GM19324 (cell line): ENCODE results near the gene RENBP.

Experiments used
- ATAC-seq: cut with Tn5 transposase; IDR thresholded peaks from one replicate; pipeline ENCODE4 v1.9.1; 2021; ENCODE audit warnings: mild to moderate bottlenecking, moderate library complexity; ENCODE audit not compliant: unreplicated experiment, low FRiP score

The RENBP gene

GRCh38 chrX:153922932-153923857 is 21.2 kb downstream of the RENBP start:
- ATAC-seq: no peak

- no peak for ATAC-seq
Measured at GRCh38 chrX:153921511-153922446, 22.7 kb downstream of the RENBP start.

DNA sequence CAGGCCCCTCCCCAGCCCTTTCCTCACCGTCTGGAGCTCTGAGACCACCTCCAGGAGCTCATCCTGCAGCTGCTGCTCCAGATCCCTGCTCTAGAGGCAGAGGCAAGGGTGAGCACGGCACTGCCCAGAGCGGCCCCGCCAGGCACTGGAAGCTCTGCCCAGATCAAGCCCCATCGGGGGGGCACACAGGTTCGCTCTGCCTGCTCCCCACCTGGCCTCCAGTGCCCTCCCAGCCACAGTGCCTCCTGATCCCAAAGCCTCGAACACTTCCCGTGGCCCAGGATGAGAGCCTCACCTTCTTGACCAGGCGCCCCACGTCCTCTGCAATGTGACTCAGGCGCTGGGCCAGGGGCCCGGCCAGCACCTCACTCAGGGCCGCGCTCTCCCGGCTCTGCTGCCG is 23.4 kb downstream of the RENBP start:
- ATAC-seq: no peak

- no peak for ATAC-seq
Measured at GRCh38 chrX:153920546-153920945, 23.9 kb downstream of the RENBP start.

GRCh38 chrX:153919281-153919680 is 25.2 kb downstream of the RENBP start:
- no peak for ATAC-seq

GRCh38 chrX:153917869-153918268 is 26.6 kb downstream of the RENBP start:
- no peak for ATAC-seq

DNA sequence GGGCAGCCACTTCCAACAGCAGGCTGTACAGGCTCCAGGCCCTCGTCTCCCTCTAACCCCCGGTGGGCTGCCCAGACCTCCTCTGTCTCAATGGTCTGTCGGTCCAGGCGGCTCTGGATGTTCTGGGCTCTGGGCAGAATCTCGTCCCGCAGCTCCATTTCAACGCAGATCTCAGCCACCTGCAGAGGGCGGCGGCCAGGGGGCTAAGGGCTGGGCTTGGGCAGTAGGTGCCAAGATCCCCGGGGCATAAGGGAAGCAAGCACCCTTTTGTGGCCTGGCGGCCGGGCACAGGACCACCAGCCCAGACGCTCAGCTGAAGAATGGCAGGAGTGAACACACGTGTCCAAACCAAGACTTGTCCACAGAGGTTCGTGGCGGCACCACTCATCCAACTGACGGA is 30.7 kb downstream of the RENBP start:
- no peak for ATAC-seq

DNA sequence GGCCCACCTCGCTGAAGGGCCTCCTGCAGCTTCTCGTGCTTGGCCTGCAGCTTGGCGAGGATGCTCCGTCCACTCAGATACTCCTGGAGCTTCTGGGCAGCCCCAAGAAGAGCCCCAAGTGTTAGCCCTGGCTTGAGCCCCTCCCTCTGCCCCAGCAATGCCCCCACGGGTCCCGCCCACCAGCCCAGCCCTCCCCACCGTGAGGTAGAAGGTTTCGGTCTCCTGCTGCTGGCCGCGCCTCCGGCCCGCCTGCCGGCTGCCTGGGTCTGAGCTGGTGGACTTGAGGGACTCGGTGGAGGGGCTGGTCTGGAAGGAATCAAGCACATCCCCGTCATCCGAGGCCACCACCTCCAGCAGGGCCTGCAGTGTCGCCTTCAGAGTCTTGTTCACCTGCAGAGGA is 31.2 kb downstream of the RENBP start:
- ATAC-seq: no peak

DNA sequence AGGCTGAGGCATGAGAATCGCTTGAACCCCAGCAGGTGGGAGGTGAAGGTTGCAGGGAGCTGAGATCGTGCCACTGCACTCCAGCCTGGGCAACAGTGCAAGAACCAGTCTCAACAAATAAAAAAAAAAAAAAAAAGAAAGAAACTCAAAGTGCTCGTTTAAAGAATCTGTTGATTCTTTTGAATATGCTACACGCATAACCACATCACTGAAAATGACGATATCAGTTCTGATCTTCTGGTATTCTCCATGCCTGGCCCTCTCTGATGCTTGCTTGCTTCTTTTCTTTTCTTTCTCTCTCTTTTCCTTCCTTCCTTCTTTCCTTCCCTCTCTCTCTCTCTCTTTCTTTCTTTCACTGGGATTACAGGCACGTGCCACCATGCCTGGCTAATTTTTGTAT is 32.6 kb downstream of the RENBP start:
- ATAC-seq: no peak

GRCh38 chrX:153910446-153910845 is 34.0 kb downstream of the RENBP start:
- no peak for ATAC-seq

- no peak for ATAC-seq
Measured at GRCh38 chrX:153909980-153910360, 34.5 kb downstream of the RENBP start.

GRCh38 chrX:153909024-153909979 is 35.1 kb downstream of the RENBP start:
- ATAC-seq: no peak

- no peak for ATAC-seq
Measured at GRCh38 chrX:153908219-153908860, 36.1 kb downstream of the RENBP start.

DNA sequence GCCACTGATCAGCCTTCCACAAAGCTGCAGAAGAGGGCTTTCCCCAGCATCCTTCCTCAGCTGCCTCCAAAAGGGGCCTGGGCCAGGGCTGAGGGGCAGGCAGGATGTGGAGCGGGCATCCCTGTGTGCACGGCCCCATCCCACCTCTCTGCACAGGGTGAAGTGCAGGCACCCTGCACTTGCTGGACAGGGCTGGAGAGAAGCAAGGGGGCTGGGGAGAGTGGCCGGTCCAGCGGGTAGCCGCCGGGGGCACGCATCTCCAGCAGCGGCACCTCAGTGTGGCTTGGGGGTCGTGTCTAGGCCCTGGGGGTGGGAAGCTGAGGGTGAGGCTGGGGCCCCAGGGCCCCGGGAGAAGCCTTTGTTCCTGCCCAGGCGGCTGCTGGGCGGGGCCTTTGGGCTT is 37.0 kb downstream of the RENBP start:
- ATAC-seq: no peak

GRCh38 chrX:153906126-153906917 is 38.1 kb downstream of the RENBP start:
- no peak for ATAC-seq

DNA sequence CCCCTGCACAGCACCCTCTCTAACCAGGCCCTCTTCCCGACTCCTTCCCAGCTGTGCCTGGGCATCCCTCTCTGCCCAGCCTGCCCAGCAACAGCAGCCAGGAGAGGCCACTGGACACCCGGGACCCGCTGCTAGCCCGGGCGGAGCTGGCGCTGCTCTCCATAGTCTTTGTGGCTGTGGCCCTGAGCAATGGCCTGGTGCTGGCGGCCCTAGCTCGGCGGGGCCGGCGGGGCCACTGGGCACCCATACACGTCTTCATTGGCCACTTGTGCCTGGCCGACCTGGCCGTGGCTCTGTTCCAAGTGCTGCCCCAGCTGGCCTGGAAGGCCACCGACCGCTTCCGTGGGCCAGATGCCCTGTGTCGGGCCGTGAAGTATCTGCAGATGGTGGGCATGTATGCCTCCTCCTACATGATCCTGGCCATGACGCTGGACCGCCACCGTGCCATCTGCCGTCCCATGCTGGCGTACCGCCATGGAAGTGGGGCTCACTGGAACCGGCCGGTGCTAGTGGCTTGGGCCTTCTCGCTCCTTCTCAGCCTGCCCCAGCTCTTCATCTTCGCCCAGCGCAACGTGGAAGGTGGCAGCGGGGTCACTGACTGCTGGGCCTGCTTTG is 38.9 kb downstream of the RENBP start:
- ATAC-seq: no peak

DNA sequence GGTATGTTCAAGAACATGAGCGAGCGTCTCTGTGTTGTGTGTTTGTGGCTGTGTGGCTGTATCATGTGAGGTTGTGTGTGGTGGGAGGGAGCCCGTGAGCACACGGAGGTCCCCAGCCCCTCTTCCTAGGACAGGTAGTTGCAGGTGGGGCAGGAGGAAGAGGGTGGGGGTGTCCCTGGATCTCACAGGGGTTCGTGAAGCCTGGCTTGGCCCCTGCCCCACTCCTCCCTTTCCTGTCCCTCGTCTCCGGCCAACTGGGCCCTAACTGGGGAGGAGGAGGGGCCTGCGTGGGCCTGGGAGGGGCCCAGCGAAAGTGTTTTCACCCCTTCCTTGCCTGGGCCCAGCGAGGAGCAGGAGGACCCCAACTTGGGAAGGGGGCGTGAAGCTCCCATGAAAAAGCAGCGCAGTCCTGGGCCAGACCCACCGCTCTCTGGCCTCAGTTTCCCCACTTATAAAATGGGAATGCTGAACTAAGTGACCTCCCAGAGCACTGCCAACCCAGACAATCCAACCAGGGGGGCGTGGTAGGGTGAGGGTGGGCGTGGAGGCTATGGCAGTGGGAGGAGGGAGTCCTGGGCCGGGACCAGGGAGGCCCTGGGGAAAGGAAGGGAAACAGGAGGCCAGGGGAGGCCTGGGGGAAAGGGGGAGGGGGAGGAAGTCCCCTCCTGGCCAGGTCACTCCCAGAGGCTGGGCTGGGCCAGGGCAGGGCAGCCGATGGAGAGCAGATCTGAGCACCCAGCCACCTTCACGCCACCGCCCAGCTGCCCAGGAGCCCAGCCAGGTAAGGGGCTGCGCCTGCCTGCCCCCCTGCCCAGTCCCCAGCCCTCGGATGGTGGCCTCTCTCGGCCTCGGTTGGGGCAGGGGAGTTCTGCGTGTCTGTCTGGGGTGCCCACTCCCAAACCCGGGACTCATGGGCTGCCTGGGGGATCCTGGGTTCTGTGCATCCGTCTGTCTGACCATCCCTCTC is 40.2 kb downstream of the RENBP start, which contains the start of gene AVPR2:
AVPR2 (plus strand) TSS at position 683 of the 967 bp plus-strand sequence. CDS start 473 bp downstream, outside the sequence.
- ATAC-seq: no peak
